ENCODE data around the gene ZNF286A. TPM values are rescaled to one million over a fixed set of nuclear protein-coding genes. Genes with fewer than 3 reads are reported as not detected.
"Not testable (repeated sequence)": the region's sequence is repeated elsewhere in the genome, so short reads cannot be mapped to it uniquely, and the experiment has no call there.

ZNF286A gene
- total RNA-seq (10 to 100 TPM; 21.1 to 30.7 TPM), polyA plus RNA-seq (ENCODE audit: insufficient read depth, low read depth, low replicate concordance) (17.6 TPM)
- long read RNA-seq, donor 1, full-length matches to known transcripts: 6 of 6 reads
- long read RNA-seq, donor 1, partial matches to known transcripts: 0 of 6 reads
- long read RNA-seq, donor 1, other reads (novel, unspliced or antisense): 0 of 6 reads
- long read RNA-seq, donor 2, full-length matches to known transcripts: 3 of 3 reads
- long read RNA-seq, donor 2, partial matches to known transcripts: 0 of 3 reads
- long read RNA-seq, donor 2, other reads (novel, unspliced or antisense): 0 of 3 reads

GRCh38 chr17:15699413-15699924 lies at the start of gene ZNF286A:
Gene ZNF286A (plus strand): TSS chr17:15699752. CDS start chr17:15700330, 578 bp downstream.
- H3K36me3 ChIP-seq (ENCODE audit: low read depth, missing control alignments); H3K4me1 ChIP-seq; H3K9me3 ChIP-seq; H3K27me3 ChIP-seq; intact Hi-C loops (cut with DNase I; ENCODE audit: low total_unique reads): not testable (repeated sequence)
- DNase-seq: peak; percentile 100
- peak; percentile 62 for TF ChIP-seq POLR2A (IDR thresholded peaks at IDR 0.05)
- WGBS, 2 donors: 0% methylated on average over 11 to 37 of the region's 44 CpGs
- Histone ChIP-seq H3K27ac (peak within 1 kb of the TSS in 1 of 2 donors; percentile 58), H3K4me3 (peak within 1 kb of the TSS; percentile 53 to 66)

GRCh38 chr17:15649861-15650421 lies 49.6 kb upstream of the ZNF286A start:
- Histone ChIP-seq H3K27ac (peak overlapping the region; percentile 74 to 86), H3K4me1 (peaks cover 27% of the 10 kb centered on the region), H3K36me3 (ENCODE audit: low read depth, missing control alignments) (no peaks in the 10 kb centered on the region), H3K27me3 (no peaks in the 10 kb centered on the region), H3K9me3 (no peaks in the 10 kb centered on the region), H3K4me3 (peak overlapping the region; percentile 41 to 63)
- WGBS, 2 donors: 26 to 33% methylated on average over 6 of the region's 6 CpGs
- TF ChIP-seq POLR2A (IDR thresholded peaks at IDR 0.05): no peak
- no peak for TF ChIP-seq CTCF (IDR thresholded peaks at IDR 0.05)
- intact Hi-C loops (cut with DNase I; ENCODE audit: low total_unique reads): no loop called here
- no peak for DNase-seq

- H3K27ac ChIP-seq: peak overlapping the region; percentile 74 to 86
- no peak for DNase-seq
- H3K4me3 ChIP-seq: peak overlapping the region; percentile 41 to 63
- H3K4me1 ChIP-seq: peaks cover 23% of the 10 kb centered on the region
- no peaks in the 10 kb centered on the region for H3K9me3 ChIP-seq
- 27 to 33% methylated on average over 4 to 14 of the region's 14 CpGs for WGBS, 2 donors
- intact Hi-C loops (cut with DNase I; ENCODE audit: low total_unique reads): no loop called here
- no peaks in the 10 kb centered on the region for H3K27me3 ChIP-seq
- no peaks in the 10 kb centered on the region for H3K36me3 ChIP-seq (ENCODE audit: low read depth, missing control alignments)
- TF ChIP-seq CTCF (IDR thresholded peaks at IDR 0.05) (no peak), POLR2A (IDR thresholded peaks at IDR 0.05) (no peak)
These were observed 48.6 kb upstream of the ZNF286A start for GRCh38 chr17:15650741-15651582.

- 15 to 25% methylated on average over 5 to 8 of the region's 8 CpGs for WGBS, 2 donors
- TF ChIP-seq POLR2A (IDR thresholded peaks at IDR 0.05): no peak
- no peak for TF ChIP-seq CTCF (IDR thresholded peaks at IDR 0.05)
- Histone ChIP-seq H3K4me3 (peak overlapping the region; percentile 41 to 63), H3K4me1 (peaks cover 23% of the 10 kb centered on the region), H3K27me3 (no peaks in the 10 kb centered on the region), H3K9me3 (no peaks in the 10 kb centered on the region), H3K36me3 (ENCODE audit: low read depth, missing control alignments) (no peaks in the 10 kb centered on the region), H3K27ac (peak overlapping the region; percentile 74 to 86)
- peak; percentile 97 for DNase-seq
- intact Hi-C loops (cut with DNase I; ENCODE audit: low total_unique reads): no loop called here
These were observed 47.9 kb upstream of the ZNF286A start for GRCh38 chr17:15651583-15652110.

Data from testis (tissue), 5 donors.